GM18517 (cell line): ENCODE measurements around the gene TBPL2.

Experiments
- ATAC-seq: cut with Tn5 transposase; IDR thresholded peaks from one replicate; pipeline ENCODE4 v1.9.1; 2021; ENCODE audit warnings: mild to moderate bottlenecking, moderate library complexity; ENCODE audit not compliant: unreplicated experiment

The TBPL2 gene

GRCh38 chr14:55372825-55373224 is 67.6 kb downstream of the TBPL2 start:
- ATAC-seq, result no peak

GRCh38 chr14:55372423-55372822 is 68.0 kb downstream of the TBPL2 start:
- ATAC-seq, result no peak

GRCh38 chr14:55370883-55371455 is 69.4 kb downstream of the TBPL2 start:
- no peak for ATAC-seq

- ATAC-seq, result no peak
These were observed 74.1 kb downstream of the TBPL2 start for GRCh38 chr14:55366271-55366670.
